MM.1S (cell line): Measurements from ENCODE around the gene TPK1.
"Not testable (repeated sequence)": the region's sequence is repeated elsewhere in the genome, so short reads cannot be mapped to it uniquely, and the experiment has no call there.

ENCODE experiments used
- DNase-seq: peaks from one replicate; pipeline ENCODE4 v3.0.0-alpha.2; 2015
- H2AFZ ChIP-seq: fragments of 300-600 bp; sonication (generic); 2 replicates; pipeline ENCODE4 v1.6.0; 2016; ENCODE audit warnings: antibody characterized with exemption, low read length
- H3F3A ChIP-seq: fragments of 300-600 bp; sonication (generic); 2 replicates; pipeline ENCODE4 v1.6.1; 2016; ENCODE audit warnings: mild to moderate bottlenecking, antibody characterized with exemption, low read length, moderate library complexity, mixed read lengths; ENCODE audit not compliant: insufficient read depth
- H3K27ac ChIP-seq: fragments of 300-600 bp; sonication (generic); 2 replicates; pipeline ENCODE4 v1.5.1; 2016; ENCODE audit warnings: mild to moderate bottlenecking, low read length
- H3K27me3 ChIP-seq: fragments of 300-600 bp; sonication (generic); replicated peaks from 2 replicates; pipeline ENCODE4 v1.6.0; 2016; ENCODE audit warnings: low read length; ENCODE audit not compliant: insufficient read depth
- H3K36me3 ChIP-seq: fragments of 300-600 bp; sonication (generic); replicated peaks from 2 replicates; pipeline ENCODE4 v1.6.1; 2016; ENCODE audit warnings: mild to moderate bottlenecking, low read length, mixed read lengths; ENCODE audit not compliant: insufficient read depth
- H3K4me1 ChIP-seq: fragments of 300-600 bp; sonication (generic); 2 replicates; pipeline ENCODE4 v1.6.1; 2016; ENCODE audit warnings: low read length, mixed read lengths
- H3K4me2 ChIP-seq: fragments of 300-600 bp; sonication (generic); 2 replicates; pipeline ENCODE4 v1.6.0; 2016; ENCODE audit warnings: low read depth, low read length
- H3K4me3 ChIP-seq: fragments of 300-600 bp; sonication (generic); 2 replicates; pipeline ENCODE4 v1.5.1; 2016; ENCODE audit warnings: low read length, mixed read lengths
- H3K79me2 ChIP-seq: fragments of 300-600 bp; sonication (generic); 2 replicates; pipeline ENCODE4 v1.6.1; 2016; ENCODE audit warnings: mixed run types, low read length, mixed read lengths
- H3K9ac ChIP-seq: fragments of 300-600 bp; sonication (generic); 2 replicates; pipeline ENCODE4 v1.6.1; 2016; ENCODE audit warnings: low read length, mixed read lengths
- H3K9me2 ChIP-seq: fragments of 300-600 bp; sonication (generic); replicated peaks from 2 replicates; pipeline ENCODE4 v1.6.1; 2016; ENCODE audit warnings: mild to moderate bottlenecking, low read length, mixed read lengths; ENCODE audit not compliant: insufficient read depth
- H3K9me3 ChIP-seq: fragments of 300-600 bp; sonication (generic); replicated peaks from 2 replicates; pipeline ENCODE4 v1.6.1; 2016; ENCODE audit warnings: mild to moderate bottlenecking, low read length, mixed read lengths; ENCODE audit not compliant: insufficient read depth
- H4K20me1 ChIP-seq: fragments of 300-600 bp; sonication (generic); 2 replicates; pipeline ENCODE4 v1.6.1; 2016; ENCODE audit warnings: mild to moderate bottlenecking, low read length, moderate library complexity, mixed read lengths; ENCODE audit not compliant: insufficient read depth
- EZH2 ChIP-seq: fragments of 300-600 bp; sonication (generic); optimal IDR thresholded peaks from 2 replicates; pipeline ENCODE3; 2017; ENCODE audit warnings: low read depth, mild to moderate bottlenecking, antibody characterized with exemption, low read length, mixed read lengths
- EZH2phosphoT487 ChIP-seq: fragments of 300-600 bp; sonication (generic); IDR thresholded peaks from 2 replicates; pipeline ENCODE4 v1.6.1; 2018; ENCODE audit warnings: antibody characterized with exemption, low read length
- TF ChIP-seq, protein P1 (sequence below): fragments of 300-600 bp; sonication (generic); IDR thresholded peaks from 2 replicates; pipeline ENCODE4 v1.5.1; 2016; ENCODE audit warnings: antibody characterized with exemption, low read length, mixed read lengths

TPK1 gene

DNA sequence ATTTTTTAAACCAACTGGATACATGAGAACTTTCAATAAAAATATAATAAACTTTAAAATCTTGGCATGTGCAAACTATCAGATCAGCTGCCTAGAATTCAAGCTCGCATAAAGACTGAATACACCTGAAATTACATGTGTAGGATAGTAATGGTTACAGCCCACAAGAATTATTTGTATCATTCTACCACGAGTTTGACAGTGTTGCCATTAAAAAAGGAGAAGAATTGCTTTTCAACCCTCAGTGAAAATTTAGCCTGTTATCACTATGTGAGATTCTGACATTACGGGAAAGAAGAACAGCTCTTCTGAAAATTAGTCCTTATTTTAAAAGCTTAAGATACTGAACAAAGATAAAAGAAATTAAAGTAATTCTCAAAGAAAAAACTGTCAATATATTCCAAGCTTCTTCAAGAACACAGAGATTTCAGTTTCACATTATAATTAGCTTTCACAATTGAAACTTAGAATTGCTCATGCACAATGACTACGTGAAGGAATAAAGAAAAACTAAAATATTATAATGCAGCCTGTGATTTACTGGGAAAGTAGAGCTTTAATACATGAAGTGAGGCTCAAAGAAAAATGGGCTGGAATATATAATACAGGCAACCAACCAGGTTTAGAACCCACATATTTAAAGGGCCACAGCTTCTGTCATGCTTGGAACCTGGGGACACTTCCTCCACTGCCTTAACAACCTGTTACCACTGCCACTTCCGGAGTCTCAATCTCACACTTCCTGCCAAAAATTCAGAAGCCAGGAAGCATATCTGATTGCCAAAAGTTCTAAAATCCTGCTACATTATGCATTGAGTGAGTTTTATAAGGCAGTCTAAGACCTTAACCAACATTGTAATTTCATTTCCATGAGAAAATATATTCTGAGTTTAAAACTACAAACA, 23.2 kb downstream of the TPK1 start:
- Histone ChIP-seq H3K27me3 (no peaks in the 10 kb centered on the region), H3K9me2 (no peaks in the 10 kb centered on the region), H3K4me1 (peaks cover 20% of the 10 kb centered on the region), H4K20me1 (no peaks in the 10 kb centered on the region), H3K79me2 (no peaks in the 10 kb centered on the region), H3K9ac (peak overlapping the region; percentile 11; the same call in 1 of the 2 replicates), H3K4me2 (peak overlapping the region; percentile 72), H3F3A (peaks cover 13% of the 10 kb centered on the region), H3K27ac (peak overlapping the region; percentile 61; the same call in 1 of the 2 replicates), H3K36me3 (no peaks in the 10 kb centered on the region), H3K4me3 (peak overlapping the region; percentile 26), H3K9me3 (no peaks in the 10 kb centered on the region), H2AFZ (peak overlapping the region; percentile 64)
- TF ChIP-seq, protein P1, sequence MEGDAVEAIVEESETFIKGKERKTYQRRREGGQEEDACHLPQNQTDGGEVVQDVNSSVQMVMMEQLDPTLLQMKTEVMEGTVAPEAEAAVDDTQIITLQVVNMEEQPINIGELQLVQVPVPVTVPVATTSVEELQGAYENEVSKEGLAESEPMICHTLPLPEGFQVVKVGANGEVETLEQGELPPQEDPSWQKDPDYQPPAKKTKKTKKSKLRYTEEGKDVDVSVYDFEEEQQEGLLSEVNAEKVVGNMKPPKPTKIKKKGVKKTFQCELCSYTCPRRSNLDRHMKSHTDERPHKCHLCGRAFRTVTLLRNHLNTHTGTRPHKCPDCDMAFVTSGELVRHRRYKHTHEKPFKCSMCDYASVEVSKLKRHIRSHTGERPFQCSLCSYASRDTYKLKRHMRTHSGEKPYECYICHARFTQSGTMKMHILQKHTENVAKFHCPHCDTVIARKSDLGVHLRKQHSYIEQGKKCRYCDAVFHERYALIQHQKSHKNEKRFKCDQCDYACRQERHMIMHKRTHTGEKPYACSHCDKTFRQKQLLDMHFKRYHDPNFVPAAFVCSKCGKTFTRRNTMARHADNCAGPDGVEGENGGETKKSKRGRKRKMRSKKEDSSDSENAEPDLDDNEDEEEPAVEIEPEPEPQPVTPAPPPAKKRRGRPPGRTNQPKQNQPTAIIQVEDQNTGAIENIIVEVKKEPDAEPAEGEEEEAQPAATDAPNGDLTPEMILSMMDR, result no peak
- TF ChIP-seq EZH2phosphoT487 (no peak), EZH2 (no peak)
- peak; percentile 79 for DNase-seq

DNA sequence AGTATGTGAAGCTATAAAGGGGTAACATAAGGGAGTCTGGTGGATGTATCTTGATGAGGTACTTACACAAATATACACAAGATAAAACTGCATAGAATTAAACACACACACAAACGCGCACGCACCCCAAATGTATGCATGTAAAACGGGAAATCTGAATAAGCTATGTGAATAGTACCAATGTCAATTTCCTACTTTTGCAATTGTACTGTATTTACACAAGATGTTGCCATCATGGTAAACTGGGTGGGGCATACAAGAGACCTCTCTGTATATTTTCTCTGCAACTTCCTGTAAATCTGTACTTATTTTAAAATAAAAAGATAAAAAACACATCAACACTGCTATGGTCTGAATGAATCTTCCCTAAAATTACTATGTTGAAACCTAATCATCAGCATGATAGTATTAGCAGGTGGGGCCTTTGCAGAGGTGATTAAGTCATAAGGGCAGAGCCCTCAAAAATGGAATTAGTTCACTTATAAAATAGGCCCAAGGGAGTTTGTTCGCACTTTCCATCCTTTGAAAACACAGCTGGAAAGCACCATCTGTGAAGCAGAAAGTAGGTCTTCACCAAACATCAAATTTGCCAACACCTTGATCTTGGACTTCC, 30.1 kb downstream of the TPK1 start:
- Histone ChIP-seq H3K27ac (no peak overlapping the region), H3K4me1 (no peaks in the 10 kb centered on the region)
- no peak for DNase-seq

DNA sequence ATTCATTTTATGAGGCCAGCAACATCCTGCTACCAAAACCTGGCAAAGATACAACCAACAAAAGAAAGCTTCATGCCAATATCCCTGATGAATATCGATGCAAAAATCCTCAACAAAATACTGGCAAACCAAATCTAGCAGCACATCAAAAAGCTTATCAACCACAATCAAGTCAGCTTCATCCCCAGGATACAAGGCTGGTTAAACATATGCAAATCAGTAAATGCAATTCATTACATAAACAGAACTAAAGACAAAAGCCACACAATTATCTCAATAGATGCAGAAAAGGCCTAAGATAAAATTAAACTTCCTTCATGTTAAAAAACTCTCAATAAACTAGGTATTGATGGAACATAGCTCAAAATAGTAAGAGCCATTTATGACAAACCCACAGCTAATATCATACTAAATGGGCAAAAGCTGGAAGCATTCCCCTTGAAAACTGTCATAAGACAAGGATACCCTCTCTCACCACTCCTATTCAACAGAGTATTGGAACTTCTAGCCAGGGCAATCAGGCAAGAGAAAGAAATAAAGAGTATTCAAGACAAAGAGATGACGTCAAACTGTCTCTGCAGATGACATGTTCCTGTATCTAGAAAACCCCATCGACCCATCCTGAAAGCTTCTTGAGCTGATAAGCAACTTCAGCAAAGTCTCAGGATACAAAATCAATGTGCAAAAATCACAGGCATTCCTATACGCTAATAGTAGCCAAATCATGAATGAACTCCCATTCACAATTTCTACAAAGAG, 35.0 kb downstream of the TPK1 start:
- H3K4me2 ChIP-seq, DNase-seq, H3K9me2 ChIP-seq, H3K9ac ChIP-seq, H3K4me3 ChIP-seq, H3K4me1 ChIP-seq, H4K20me1 ChIP-seq, H3F3A ChIP-seq, H3K9me3 ChIP-seq, H3K27me3 ChIP-seq, H3K36me3 ChIP-seq, H3K27ac ChIP-seq, H2AFZ ChIP-seq, H3K79me2 ChIP-seq: not testable (repeated sequence)

More for the DNA sequence above, 30.1 kb downstream of the TPK1 start:
- Histone ChIP-seq H3K9ac (no peak overlapping the region), H3K9me2 (no peaks in the 10 kb centered on the region), H3K9me3 (no peaks in the 10 kb centered on the region), H3K79me2 (no peaks in the 10 kb centered on the region), H2AFZ (no peak overlapping the region), H3K4me2 (no peak overlapping the region), H3F3A (no peaks in the 10 kb centered on the region), H4K20me1 (no peaks in the 10 kb centered on the region), H3K36me3 (no peaks in the 10 kb centered on the region), H3K4me3 (no peak overlapping the region), H3K27me3 (no peaks in the 10 kb centered on the region)
- TF ChIP-seq EZH2 (no peak), EZH2phosphoT487 (no peak)
- TF ChIP-seq, protein P1, result no peak
